ENCODE data around the gene KEL.

Gene KEL

DNA sequence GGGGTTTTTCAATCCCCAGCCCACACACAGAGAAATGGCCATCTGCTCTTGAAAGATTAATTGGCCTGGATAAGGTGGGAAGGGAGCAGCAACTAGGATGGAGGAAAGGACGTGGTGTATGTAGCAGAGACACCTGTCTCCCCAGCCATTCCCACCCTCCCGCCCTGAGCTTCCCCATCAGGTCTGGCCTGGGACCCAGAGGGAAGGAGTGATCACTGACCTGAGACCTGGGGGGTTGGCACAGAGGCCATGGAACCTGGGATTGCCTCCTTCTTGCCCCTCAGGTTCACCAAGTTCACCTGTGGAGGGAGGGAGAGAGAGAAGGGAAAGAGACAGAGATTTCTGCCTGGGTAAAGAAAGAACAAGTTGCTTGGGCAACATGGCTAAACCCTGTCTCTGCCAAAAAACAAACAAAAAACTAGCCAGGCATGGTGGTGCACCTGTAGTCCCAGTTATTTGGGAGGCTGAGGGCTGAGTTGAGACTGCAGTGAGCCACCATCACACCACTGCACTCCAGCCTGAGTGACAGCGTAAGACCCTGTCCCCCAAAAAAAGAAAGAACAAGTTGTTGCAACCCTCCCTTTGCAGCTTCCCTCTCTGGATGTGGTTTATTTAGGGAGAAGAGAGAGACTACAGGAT, 65.3 kb downstream of the KEL start:
- no peak for DNase-seq

- no peak for DNase-seq
These were observed 66.0 kb downstream of the KEL start for GRCh38 chr7:142896151-142896550.

DNA sequence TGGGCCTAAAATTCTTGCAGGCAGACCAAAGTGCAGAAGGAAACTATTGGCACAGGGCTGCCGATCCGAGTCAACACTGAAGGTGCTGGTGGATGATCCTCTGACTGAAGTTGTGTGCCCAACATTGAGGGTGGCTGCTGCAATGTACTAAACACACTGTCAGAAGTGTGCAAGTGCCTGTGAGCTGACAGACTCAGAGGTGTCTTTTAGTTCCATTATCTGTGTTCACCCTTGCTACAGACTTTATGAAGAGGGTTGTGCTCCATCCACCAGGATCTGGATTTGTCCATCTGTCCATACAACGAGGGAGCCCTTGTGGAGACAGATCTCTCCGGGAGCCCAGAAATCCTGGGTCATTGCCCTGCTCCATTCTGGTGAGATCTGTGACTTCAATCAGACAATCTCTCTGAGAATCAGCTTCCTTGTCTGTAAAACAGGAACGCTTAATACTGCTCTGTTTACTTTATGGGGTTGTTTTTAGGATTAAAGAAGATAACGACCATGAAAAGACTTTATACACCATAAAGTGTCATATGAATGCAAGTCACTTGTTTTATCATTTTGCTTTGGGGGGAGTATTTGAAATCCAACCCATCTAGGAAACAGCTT, 67.1 kb downstream of the KEL start:
- no peak for DNase-seq

DNA sequence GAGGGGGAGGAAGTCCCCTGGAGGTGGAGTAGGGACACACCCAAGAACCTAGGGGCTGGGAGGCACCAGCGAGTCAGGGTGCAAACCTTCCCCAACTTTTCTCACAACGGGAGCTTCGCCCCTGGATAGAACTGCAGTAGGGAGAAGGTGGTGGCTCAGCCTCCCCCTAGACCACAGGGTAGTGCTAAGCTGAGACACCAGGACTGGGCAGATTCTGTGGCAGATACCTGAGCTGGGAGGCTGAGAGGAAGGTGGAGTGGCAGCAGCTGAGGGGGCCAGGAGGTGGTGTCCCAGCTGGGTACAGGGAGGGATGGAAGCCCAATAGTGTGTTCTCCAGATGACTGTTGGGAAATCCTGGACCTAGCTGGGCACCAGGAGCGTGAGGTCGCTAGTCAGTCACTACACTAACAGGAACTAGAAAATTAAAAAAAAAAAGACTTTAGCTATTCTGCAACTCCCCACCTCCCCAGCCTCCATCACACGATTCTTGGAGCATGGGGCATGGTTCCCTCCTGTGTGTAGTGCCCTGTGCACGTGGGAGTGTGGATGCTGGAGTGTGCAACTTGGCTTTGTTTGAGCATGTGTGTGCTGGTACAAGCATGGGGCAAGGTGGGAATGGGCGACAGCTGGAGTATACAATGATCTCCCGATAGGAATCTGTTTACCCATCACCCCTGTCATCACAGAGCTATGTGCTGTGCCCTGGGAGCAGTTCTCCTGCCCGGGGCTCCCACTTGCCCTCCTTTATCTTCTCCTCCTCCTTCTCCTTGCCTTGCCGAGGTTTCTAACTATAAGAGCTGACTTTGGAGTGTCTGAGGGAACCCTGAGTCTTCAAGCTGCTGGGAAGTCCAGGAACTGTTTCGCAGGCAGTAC, 67.8 kb downstream of the KEL start:
- no peak for DNase-seq

GRCh38 chr7:142892951-142893350, 69.2 kb downstream of the KEL start:
- DNase-seq: no peak

- no peak for DNase-seq
These were observed 70.6 kb downstream of the KEL start for GRCh38 chr7:142891490-142892082.

Data from activated CD4-positive, CD25-positive, alpha-beta regulatory T cell (primary cell).